Type B pancreatic cell (in vitro differentiated cells): ENCODE results near the gene DNALI1. TPM values are rescaled to one million over a fixed set of nuclear protein-coding genes. Genes with fewer than 3 reads are reported as not detected.
"Not testable (repeated sequence)": the region's sequence is repeated elsewhere in the genome, so short reads cannot be mapped to it uniquely, and the experiment has no call there.

Experiments
- DNase-seq: peaks from one replicate; pipeline ENCODE4 v3.0.0; 2021; ENCODE audit warnings: mixed read lengths; ENCODE audit not compliant: unreplicated experiment; ENCODE audit errors: extremely low spot score
- H3K27ac Mint-ChIP-seq: 2 replicates; pipeline ENCODE4 v1.8.0; 2021; ENCODE audit warnings: mild to moderate bottlenecking, mixed read lengths
- H3K27me3 Mint-ChIP-seq: 2 replicates; pipeline ENCODE4 v1.8.0; 2021; ENCODE audit warnings: mixed read lengths
- H3K36me3 Mint-ChIP-seq: 2 replicates; pipeline ENCODE4 v1.8.0; 2021; ENCODE audit warnings: mixed read lengths
- H3K4me1 Mint-ChIP-seq: one replicate; pipeline ENCODE4 v1.8.0; 2021; ENCODE audit warnings: mixed read lengths; ENCODE audit not compliant: unreplicated experiment
- H3K4me3 Mint-ChIP-seq: 2 replicates; pipeline ENCODE4 v1.8.0; 2021; ENCODE audit warnings: mild to moderate bottlenecking, mixed read lengths
- H3K9me3 Mint-ChIP-seq: 2 replicates; pipeline ENCODE4 v1.8.0; 2021; ENCODE audit warnings: mixed read lengths
- CTCF ChIP-seq: fragments of 200-600 bp; sonication (generic); conservative IDR thresholded peaks from 2 replicates; pipeline ENCODE4 v1.5.0; 2021; ENCODE audit warnings: antibody characterized with exemption, mild to moderate bottlenecking
- total RNA-seq: library from RNA; stranded (reverse); gene quantifications from 2 replicates; pipeline ENCODE4 v1.2.1, GENCODE V29; 2021; ENCODE audit warnings: low replicate concordance

Gene DNALI1
- total RNA-seq, 1 donor from 2014 or later = 40.8 TPM

GRCh38 chr1:37517569-37517968 lies 39.2 kb upstream of the DNALI1 start:
- Mint-ChIP-seq H3K27ac (no peak overlapping the region), H3K27me3 (no peaks in the 10 kb centered on the region), H3K9me3 (no peaks in the 10 kb centered on the region), H3K4me1 (peaks cover 16% of the 10 kb centered on the region), H3K4me3 (peak overlapping the region; percentile 59), H3K36me3 (no peaks in the 10 kb centered on the region)
- no peak for DNase-seq
- TF ChIP-seq CTCF = no peak

- H3K27ac Mint-ChIP-seq, H3K4me3 Mint-ChIP-seq, H3K27me3 Mint-ChIP-seq, DNase-seq, H3K36me3 Mint-ChIP-seq, H3K9me3 Mint-ChIP-seq: not testable (repeated sequence)
- H3K4me1 Mint-ChIP-seq = peaks cover 15% of the 10 kb centered on the region
Measured at GRCh38 chr1:37518241-37518640, 38.5 kb upstream of the DNALI1 start.

- H3K4me3 Mint-ChIP-seq, DNase-seq, H3K36me3 Mint-ChIP-seq, H3K27ac Mint-ChIP-seq, H3K27me3 Mint-ChIP-seq, H3K9me3 Mint-ChIP-seq: not testable (repeated sequence)
- peaks cover 11% of the 10 kb centered on the region for H3K4me1 Mint-ChIP-seq
Measured at GRCh38 chr1:37518929-37519328, 37.8 kb upstream of the DNALI1 start.

GRCh38 chr1:37519613-37520012 lies 37.1 kb upstream of the DNALI1 start:
- peaks cover 11% of the 10 kb centered on the region for H3K4me1 Mint-ChIP-seq
- no peak for TF ChIP-seq CTCF
- no peak overlapping the region for H3K27ac Mint-ChIP-seq
- no peak overlapping the region for H3K4me3 Mint-ChIP-seq
- DNase-seq = no peak
- H3K9me3 Mint-ChIP-seq = no peaks in the 10 kb centered on the region
- H3K36me3 Mint-ChIP-seq = no peaks in the 10 kb centered on the region
- H3K27me3 Mint-ChIP-seq = no peaks in the 10 kb centered on the region

GRCh38 chr1:37529888-37530287 lies 26.9 kb upstream of the DNALI1 start:
- not testable (repeated sequence) for H3K9me3 Mint-ChIP-seq, DNase-seq, H3K27me3 Mint-ChIP-seq, H3K4me1 Mint-ChIP-seq, H3K36me3 Mint-ChIP-seq, H3K27ac Mint-ChIP-seq, H3K4me3 Mint-ChIP-seq

GRCh38 chr1:37532418-37533156 lies 24.2 kb upstream of the DNALI1 start:
- not testable (repeated sequence) for DNase-seq, H3K4me1 Mint-ChIP-seq, H3K27ac Mint-ChIP-seq, H3K4me3 Mint-ChIP-seq, H3K27me3 Mint-ChIP-seq, H3K9me3 Mint-ChIP-seq
- peaks cover 21% of the 10 kb centered on the region for H3K36me3 Mint-ChIP-seq

GRCh38 chr1:37533317-37534093 lies 23.2 kb upstream of the DNALI1 start:
- Mint-ChIP-seq H3K27ac (peak overlapping the region; percentile 97), H3K36me3 (peaks cover 25% of the 10 kb centered on the region), H3K4me3 (no peak overlapping the region), H3K9me3 (no peaks in the 10 kb centered on the region), H3K27me3 (no peaks in the 10 kb centered on the region), H3K4me1 (peaks cover 7% of the 10 kb centered on the region)
- DNase-seq = no peak
- no peak for TF ChIP-seq CTCF
